NAMALWA (cell line): ENCODE measurements around the gene MAGI2.
A peak's percentile ranks its signal among the peaks of the same experiment; 100 is the strongest.

Experiments used
- DNase-seq: peaks from one replicate; pipeline ENCODE4 v3.0.0-alpha.2; 2015; ENCODE audit warnings: low spot score

Gene MAGI2

DNA sequence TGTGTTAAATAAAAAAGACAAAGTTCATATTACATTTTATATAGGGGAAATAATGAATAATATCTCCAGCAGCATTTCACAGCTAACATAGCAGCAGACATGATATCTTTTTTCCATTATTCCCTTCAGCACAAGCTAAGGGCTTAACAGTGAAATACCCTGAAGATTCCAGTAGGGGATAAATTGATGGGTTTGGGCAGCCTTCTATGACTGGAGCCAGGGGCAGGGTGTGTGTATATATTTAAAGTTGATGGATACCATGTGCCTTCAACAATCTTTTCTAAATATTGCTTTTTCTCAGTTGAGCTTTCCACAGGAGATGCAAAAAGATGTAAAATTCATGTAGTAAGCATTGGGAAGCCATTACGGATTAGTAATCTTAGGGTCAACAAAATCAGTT lies 151.2 kb downstream of the MAGI2 start:
- no peak for DNase-seq

DNA sequence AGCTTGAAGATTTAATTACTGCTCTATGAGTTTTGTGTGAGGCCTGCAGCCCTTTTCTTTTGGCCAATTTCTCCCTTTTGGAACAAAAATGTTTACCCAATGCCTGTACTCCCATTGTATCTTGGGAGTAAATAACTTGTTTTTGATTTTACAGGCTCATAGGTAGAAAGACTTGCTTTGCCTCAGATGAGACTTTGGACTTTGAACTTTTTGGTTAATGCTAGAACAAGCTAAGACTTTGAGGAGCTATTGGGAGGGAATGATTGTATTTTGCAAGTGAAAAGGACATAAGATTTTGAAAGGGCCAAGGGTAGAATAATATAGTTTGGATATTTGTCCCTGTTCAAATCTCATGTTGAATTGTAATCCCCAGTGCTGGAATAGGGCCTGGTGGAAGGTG lies 152.0 kb downstream of the MAGI2 start:
- no peak for DNase-seq

DNA sequence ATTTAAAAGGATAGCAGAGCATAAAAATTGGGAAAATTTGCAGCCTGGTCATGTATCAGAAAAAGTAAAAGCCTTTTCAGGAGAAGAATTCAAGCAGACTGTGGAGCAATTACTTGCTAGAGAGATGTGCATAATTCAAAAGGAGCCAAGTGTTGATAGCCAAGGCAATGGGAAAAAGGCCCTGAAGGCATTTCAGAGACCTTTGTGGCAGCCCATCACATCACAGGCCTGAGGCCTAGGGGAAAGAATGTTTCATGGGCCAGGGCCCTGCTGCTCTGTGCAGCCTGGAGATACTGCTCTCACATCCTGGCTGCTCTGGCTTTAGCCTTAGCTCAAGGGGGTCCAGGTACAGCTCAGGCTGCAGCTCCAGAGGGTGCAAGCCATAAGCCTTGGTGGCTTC lies 152.9 kb downstream of the MAGI2 start:
- no peak for DNase-seq

DNA sequence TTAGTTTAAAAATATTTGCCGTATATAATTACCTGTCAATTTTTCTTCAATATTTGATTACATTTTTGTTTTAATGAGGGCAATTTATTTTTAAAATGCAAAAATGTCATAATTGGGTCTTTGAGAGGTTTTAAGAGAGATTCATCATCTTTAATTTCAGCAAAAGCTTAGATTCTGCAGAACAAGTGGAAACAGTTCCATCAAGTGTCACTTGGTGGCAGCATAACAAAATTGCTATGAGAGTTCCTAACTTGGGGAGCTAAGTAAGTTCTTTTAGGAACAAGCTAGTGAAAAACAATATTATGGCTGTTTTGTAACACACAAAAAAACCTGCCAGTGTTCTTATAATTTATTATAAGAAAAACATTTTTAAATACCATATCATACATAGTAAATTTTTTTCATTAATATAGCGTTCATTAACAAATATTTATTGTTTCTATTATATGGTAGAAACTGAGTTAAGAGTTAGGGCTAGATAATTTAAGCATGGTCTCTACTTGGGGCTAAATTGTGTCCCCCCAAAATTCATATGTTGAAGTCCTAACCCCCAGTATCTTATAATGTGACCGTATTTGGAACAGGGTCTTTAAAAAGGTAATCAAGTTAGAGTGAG lies 155.2 kb downstream of the MAGI2 start:
- DNase-seq = peak; percentile 58

DNA sequence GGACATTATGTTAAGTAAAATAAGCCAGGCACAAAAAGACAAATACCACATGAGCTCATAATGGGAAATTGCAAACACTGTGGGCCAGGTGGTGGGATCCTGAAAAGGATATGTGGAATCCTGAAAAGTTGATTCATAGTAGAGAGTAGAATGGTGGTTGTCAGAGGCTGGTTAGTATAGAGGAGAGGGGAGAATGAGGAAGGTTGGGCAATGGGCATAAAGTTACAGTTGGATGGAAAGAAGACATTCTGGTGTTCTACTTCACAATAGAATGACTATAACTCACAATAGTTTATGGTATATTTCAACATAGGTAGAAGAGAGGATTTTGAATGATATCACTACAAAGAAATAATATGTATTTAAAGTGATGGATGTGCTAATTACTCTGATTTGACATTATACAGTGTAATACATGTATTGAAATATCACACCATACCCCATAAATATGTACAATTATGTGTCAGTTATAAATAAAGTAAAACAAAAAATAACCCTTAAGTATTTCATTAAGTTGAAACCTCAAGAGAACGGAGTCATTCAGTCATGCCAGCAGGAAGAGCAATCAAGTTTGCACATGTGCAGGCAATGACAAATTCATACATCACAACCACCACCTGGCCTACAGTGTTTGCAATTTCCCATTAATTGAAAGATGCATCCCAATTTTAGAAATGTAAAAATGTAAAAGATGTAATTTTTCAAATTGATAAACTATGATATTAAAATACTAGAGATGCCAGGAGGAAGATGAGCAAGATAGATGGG lies 156.7 kb downstream of the MAGI2 start:
- no peak for DNase-seq

DNA sequence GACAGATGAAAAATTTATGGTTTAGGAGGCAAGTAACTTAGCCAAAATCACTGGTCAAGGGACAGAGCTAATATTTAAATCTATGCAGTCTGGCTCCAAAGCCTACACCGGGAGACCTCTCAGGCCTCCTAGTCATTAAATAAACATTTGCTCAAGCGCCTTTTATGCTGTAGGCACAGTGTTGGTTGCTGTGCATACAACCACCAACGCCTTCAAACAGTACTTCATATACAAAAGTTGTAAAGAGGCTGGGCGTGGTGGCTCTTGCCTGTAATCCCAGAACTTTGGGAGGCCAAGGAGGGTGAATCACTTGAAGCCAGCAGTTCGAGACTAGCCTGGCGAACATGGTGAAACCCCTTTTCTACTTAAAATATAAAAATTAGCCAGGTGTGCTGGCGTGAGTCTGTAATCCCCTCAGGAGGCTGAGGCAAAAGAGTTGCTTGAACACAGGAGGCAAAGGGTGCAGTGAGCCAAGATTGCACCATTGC lies 159.8 kb downstream of the MAGI2 start:
- DNase-seq = no peak

DNA sequence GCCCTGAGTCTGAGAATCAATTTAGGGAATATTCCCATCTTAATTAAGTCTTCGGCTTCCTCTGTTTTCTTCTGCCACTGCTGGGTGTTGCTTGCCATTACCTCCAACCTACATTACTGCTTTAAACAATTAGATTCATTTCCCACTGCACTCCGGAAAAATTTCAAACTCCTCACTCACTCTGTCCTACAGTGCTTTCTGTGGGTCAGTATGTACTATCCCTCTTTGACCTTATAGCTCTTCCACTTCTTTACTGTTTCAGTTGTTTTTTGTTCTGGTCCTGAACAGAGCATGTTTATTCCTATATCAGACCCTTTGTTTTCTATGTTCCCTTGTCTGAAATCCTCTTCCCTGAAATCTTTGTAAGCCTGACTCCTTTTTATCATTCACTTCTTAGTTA lies 160.6 kb downstream of the MAGI2 start:
- no peak for DNase-seq

DNA sequence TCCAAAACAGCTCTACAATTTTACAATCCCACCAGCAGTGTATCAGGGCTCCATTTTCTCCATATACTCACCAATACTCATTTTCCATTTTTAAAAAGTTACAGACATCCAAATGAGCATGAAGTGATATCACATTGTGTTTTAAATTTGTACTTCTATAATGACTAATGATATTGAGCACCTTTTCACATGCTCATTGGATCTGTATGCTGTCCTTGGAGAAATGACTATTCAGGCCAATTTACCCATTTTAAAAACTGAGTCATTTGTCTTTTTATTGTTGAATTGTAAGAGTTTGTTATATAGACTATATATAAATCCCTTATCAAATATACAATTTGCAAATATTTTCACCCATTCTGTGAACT lies 162.0 kb downstream of the MAGI2 start:
- no peak for DNase-seq

DNA sequence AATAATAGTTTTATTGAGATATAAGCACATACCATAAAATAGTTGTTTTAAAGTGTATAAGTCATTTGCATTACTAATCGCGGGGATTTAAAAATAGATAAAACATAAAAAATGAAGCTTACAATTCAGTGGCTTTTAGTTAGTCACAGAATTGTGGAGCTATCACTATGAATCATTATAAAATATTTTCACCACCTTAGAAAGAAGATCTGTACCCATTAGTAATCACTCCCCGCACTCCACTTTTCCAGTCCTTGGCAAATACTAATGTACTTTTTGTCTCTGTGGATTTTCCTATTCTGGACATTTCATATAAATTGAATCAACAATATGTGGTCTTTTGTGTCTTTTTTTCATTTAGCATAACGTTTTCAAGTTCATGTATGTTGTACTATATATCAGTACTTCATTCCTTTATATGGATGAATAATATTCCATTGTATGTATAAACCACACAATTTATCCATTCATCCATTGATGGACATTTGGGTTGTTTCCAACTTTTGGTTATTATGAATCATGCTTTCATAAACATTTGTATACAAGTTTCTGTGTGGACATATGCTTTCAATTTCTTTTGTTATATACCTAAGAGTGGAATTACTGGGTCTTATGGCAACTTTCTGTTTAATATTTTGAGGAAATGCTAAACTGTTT lies 162.5 kb downstream of the MAGI2 start:
- DNase-seq = no peak

DNA sequence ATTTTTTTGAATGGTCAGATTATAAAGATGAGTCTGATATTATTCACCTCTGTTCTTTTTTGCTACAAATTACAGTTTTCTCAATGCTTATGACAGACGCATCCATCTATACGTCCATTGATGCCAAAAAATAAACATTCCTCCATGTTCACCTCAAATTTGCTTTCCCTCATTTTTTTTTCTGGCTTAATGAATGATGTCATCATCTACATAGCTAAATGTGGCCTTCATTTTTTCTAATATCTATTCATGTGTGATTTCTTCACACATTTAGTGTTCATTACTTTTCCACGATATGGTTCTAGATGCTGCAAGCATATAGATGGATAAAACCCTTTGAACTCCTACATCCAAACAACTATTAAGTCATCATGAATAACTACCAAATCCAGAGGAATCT lies 163.1 kb downstream of the MAGI2 start:
- DNase-seq = no peak

DNA sequence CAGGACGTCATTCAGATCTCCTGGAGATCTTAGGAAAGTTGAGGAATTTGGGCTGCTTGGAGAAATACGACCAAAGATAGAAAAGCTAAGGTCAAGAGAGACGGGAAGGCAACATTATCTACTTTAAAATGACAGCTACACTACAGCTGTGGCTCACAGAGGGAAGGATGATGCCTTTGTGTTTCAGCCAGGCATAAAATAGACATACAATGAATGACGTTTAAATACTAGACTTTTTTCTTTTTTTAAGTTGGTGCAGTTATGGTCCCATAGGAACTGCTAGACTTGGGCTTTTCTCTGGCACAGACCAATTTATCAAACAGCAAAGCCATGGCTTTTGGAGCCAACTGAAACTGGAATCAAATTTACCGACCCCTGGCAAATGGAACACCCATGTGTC lies 164.8 kb downstream of the MAGI2 start:
- DNase-seq = no peak

DNA sequence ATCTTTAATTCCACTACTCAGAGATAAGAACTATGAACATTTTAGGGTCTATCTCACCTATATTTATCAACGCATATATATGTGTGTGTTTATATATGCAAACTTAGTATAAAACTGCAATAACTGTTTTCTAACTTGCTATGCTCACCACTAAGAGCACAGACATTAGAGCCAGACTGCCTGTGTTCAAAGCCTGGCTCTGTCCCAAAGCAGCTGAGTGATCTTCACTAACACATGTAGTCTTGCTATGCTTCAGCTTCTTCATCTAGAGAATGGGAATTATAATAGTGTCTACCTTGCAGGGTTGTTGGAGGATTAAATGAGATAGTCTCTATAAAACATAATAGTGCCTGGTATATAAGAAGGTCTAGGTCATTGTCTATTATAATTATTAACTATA lies 165.5 kb downstream of the MAGI2 start:
- no peak for DNase-seq

DNA sequence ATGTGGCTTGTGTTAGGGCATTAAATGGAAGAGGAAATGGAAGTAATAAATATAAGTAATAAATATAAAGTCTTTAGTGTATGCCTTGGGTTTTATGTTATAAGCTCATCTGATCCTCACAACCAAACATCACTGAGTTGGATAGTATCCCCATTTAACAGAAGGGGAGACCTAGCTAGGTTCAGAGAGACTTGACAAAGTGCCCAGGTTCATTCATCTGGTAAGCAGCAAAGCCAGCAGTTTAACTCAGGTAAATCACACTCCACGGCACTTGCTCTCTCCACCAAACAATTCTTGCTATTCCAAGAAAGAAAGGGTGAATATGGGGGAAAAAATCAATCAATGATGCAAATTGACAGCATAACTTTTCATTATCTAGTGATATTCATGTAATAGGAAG lies 167.3 kb downstream of the MAGI2 start:
- no peak for DNase-seq

DNA sequence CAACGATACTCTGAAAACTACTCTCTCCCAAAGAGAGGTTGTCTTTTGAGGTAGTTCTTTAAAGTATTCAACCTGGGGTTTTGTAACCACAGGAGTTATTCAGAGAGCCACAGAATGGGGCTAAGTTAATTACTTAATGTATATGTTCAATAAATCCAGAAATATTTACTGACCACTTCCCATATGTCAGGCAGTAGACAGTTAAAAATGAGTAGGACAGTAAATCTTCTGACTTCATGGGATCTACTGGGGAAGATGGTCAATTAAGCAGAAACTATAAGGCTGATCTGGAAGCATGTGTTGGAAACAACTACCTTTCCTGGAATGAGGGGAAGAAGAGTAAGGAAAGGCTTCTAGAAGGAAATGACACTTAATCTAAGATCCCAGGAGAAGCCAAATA lies 167.7 kb downstream of the MAGI2 start:
- no peak for DNase-seq

DNA sequence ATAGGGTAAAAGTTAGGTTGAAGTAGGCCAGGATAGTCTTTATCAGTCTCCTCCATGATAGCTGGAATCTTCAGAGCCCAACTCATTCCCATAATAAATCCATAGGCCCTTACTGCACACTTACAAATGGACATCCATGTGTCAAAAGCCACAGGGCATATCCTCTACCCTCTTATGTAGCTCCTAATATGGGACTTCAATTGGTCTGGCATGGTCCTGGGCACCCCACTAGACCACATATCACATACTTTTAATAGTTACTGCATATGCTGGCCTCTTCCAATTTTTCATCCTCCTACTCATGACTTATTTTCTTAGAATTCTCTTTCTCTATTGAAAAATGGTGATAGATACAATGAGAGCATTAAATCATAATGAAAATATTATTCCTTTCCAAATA lies 169.3 kb downstream of the MAGI2 start:
- DNase-seq = no peak

DNA sequence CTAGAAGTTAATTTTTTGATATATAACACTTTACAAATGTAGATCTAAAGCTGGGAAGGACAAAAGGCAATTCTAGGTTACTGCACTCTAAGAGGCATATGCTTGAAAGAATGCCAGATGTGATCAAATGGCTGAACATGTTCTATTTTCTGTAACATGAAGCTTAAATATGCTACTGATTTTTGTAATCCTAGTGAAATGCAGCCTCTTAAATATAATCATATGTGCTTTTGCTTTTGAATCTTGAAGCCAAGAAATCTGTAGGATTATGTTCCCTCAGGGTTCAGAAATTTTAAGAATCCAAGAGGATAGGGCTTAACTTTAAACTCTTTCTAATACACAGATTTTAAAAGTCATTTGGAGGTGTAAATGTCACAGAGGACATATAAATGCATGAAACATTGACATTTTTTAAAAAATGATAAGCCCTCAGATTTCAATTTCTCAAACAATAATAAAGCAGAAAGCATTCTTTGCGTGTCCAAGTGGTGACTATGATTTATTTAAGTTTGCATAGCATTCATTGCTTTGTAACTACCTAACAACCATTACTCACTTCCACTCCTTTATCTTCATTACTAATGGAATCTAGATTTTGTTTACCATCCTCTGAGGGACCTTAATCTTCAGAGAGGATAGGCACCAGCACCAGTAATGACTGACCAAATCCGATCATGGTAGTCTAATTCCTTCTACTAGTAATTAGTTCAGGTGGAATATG lies 170.4 kb downstream of the MAGI2 start:
- no peak for DNase-seq

DNA sequence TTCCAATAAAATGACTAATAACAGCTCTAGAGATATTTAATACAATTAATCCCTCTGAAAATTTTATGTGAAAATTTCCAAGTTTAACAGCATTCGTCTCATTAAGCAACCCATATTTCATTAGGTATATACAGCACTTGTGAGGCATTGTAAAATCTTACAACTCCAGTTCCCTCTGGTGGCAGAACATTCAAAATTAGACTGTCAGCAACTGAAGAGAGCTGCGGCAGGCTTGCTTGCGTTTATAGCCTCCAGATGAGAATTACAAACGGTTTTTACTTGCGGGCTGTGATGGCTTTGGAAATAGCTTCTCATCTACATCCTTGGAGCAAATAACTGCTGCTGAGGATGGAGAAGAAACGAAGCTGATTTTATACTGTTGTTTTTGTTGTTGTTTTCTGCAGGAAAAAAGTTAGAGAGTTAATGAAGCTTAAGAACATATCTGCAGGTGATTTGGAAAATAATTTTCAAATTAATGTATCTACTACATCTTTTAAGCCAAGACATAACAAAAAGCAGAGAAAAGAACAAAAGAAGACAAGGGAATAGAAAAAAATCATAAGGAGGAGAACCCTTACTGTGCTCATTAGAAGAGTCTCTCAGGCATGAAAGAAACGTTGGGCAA lies 171.3 kb downstream of the MAGI2 start:
- peak; percentile 33 for DNase-seq

DNA sequence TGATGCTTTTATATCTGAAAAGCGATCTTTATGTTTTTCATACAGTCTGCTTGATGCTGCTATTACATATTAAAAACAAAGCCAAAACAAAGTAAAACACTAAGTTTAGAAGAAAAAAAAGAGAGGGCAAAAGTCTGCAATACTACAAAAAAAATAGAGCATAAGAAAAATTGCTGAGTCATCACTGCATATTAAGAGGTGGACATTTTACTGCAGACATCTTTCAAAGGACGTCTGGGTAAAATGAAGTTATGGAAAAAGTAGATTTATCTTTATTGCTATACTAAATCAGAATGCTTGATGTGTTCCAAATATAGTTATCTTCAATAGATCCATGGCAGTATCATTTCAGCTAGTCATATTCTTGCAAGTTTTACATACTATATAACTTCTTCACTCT lies 172.0 kb downstream of the MAGI2 start:
- no peak for DNase-seq

DNA sequence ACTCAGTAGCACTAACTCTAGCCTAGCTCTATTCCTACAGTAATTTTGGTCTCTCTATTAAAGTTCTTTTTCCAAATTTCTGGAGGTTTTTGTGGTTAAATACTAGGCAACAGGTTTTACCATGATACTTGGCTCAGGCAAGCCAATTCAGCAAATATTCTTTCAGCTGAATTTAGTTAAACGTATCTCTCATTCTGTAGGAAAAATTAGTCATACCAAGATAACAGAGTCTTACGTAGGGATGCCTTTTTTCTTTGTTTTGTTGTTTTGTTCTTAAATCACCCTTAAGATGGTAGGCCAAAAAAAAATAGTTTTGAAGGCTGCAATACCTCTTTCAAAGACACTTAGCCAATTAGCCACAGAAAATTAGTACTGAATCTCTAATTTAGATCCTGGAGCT lies 180.5 kb downstream of the MAGI2 start:
- no peak for DNase-seq

DNA sequence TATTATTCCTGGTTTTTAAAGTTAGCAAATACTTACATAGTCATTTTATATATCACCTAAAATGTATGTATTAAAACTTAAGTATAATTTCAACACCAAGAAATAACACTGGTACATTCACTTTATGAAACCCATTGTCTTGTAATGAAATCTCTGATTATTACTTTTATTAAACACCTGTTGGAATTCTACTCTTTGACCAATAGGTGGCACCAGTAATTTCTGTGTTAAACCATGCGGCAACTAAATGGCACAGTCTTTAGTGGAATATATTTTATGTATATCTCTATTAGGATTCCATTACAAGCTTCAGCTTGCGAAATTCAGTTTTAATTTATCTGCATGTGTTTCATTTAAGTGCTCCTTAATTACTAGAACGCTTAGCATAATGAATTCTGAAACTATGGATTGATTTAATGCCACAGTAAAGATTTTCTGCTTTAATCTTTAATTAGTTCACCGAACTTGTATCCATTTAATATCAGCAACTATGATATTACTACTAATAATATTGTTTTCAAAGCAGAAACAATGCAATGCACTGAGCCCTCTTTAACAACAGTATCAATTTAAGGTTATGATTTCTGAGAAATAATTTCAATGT lies 181.3 kb downstream of the MAGI2 start:
- peak; percentile 71 for DNase-seq

DNA sequence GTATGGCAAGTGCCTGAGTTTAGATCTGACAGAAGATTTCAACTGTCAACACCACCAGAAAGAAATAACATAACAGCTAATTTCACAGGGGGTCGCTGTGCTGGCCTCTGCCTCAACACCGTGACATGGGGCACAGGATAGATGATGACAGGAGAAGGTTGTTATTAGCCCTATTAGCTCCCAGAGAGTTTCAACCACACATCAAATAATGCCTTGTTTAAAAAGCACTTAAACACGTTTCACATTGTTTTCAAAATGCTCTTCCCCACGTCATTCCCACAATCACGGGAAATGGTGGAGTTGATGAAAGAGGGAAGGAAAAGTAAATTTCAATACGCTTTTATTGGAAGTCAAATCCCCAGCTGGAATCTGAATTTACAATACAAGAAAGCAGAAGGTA lies 184.7 kb downstream of the MAGI2 start:
- DNase-seq = no peak

DNA sequence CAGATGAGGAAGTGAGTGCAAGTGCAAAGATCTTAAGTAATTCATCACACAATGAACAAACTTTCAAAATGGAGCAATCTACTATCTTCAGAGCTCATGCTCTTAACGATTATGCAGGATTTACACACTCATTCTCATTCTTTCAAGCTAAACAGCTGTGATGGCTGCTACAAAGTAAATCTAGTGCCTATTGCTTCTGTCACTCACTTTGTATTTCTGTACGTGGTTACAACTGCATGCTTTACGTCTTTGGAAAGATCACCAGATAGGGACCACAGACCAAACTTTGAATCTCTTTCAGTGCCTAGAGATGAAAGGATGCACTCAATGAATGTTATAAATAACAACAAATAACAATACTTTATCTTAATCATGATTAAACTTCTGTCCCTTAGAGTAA lies 194.6 kb downstream of the MAGI2 start:
- DNase-seq = no peak
